Measurements from ENCODE around the gene SFXN4.
A peak's percentile ranks its signal among the peaks of the same experiment; 100 is the strongest.

The SFXN4 gene

GRCh38 chr10:119165171-119166117 is at the start of gene SFXN4:
Gene SFXN4 (minus strand): TSS chr10:119165714. CDS start chr10:119165647, 67 bp downstream.
- TF ChIP-seq JUND (IDR thresholded peaks at IDR 0.05; ENCODE audit: low read depth), result no peak
- DNase-seq (ENCODE audit: low read depth in 1 of 2, low spot score in 1 of 2), result peak; percentile 19 to 78
- in situ Hi-C loops (cut with HindIII; ENCODE audit: low pct_unique_long_range_greater_than_20kb, low sequenced_read_pairs), result no loop called here

GRCh38 chr10:119211625-119212441 is 46.3 kb upstream of the SFXN4 start:
- no peak for DNase-seq (ENCODE audit: low read depth in 1 of 2, low spot score in 1 of 2)
- in situ Hi-C loops (cut with HindIII; ENCODE audit: low pct_unique_long_range_greater_than_20kb, low sequenced_read_pairs), result no loop called here
- no peak for TF ChIP-seq JUND (IDR thresholded peaks at IDR 0.05; ENCODE audit: low read depth)

- in situ Hi-C loops (cut with HindIII; ENCODE audit: low pct_unique_long_range_greater_than_20kb, low sequenced_read_pairs), result no loop called here
- no peak for TF ChIP-seq JUND (IDR thresholded peaks at IDR 0.05; ENCODE audit: low read depth)
- no peak for DNase-seq (ENCODE audit: low read depth in 1 of 2, low spot score in 1 of 2)
Measured at GRCh38 chr10:119211176-119211575, 45.7 kb upstream of the SFXN4 start.

- TF ChIP-seq JUND (IDR thresholded peaks at IDR 0.05; ENCODE audit: low read depth), result no peak
- DNase-seq (ENCODE audit: low read depth in 1 of 2, low spot score in 1 of 2), result no peak
- in situ Hi-C loops (cut with HindIII; ENCODE audit: low pct_unique_long_range_greater_than_20kb, low sequenced_read_pairs), result no loop called here
Measured at GRCh38 chr10:119210633-119211032, 45.1 kb upstream of the SFXN4 start.

GRCh38 chr10:119209736-119210355 is 44.3 kb upstream of the SFXN4 start:
- in situ Hi-C loops (cut with HindIII; ENCODE audit: low pct_unique_long_range_greater_than_20kb, low sequenced_read_pairs), result no loop called here
- no peak for TF ChIP-seq JUND (IDR thresholded peaks at IDR 0.05; ENCODE audit: low read depth)
- no peak for DNase-seq (ENCODE audit: low read depth in 1 of 2, low spot score in 1 of 2)

- DNase-seq (ENCODE audit: low read depth in 1 of 2, low spot score in 1 of 2), result peak; percentile 23 to 26
- no peak for TF ChIP-seq JUND (IDR thresholded peaks at IDR 0.05; ENCODE audit: low read depth)
- in situ Hi-C loops (cut with HindIII; ENCODE audit: low pct_unique_long_range_greater_than_20kb, low sequenced_read_pairs), result no loop called here
Measured at GRCh38 chr10:119209035-119209735, 43.7 kb upstream of the SFXN4 start.

- in situ Hi-C loops (cut with HindIII; ENCODE audit: low pct_unique_long_range_greater_than_20kb, low sequenced_read_pairs), result no loop called here
- no peak for DNase-seq (ENCODE audit: low read depth in 1 of 2, low spot score in 1 of 2)
- no peak for TF ChIP-seq JUND (IDR thresholded peaks at IDR 0.05; ENCODE audit: low read depth)
Measured at GRCh38 chr10:119208553-119208940, 43.0 kb upstream of the SFXN4 start.

- no peak for TF ChIP-seq JUND (IDR thresholded peaks at IDR 0.05; ENCODE audit: low read depth)
- in situ Hi-C loops (cut with HindIII; ENCODE audit: low pct_unique_long_range_greater_than_20kb, low sequenced_read_pairs), result no loop called here
- peak; percentile 7 to 15 for DNase-seq (ENCODE audit: low read depth in 1 of 2, low spot score in 1 of 2)
Measured at GRCh38 chr10:119207713-119208552, 42.4 kb upstream of the SFXN4 start.

- in situ Hi-C loops (cut with HindIII; ENCODE audit: low pct_unique_long_range_greater_than_20kb, low sequenced_read_pairs), result no loop called here
- DNase-seq (ENCODE audit: low read depth in 1 of 2, low spot score in 1 of 2), result peak; percentile 88 to 92
Measured at GRCh38 chr10:119207366-119207666, 41.8 kb upstream of the SFXN4 start, which contains the start of gene GRK5. Gene GRK5 (plus strand): TSS chr10:119207571. CDS start chr10:119207918, 347 bp downstream.

GRCh38 chr10:119206603-119207365 is 41.3 kb upstream of the SFXN4 start:
- TF ChIP-seq JUND (IDR thresholded peaks at IDR 0.05; ENCODE audit: low read depth), result no peak
- in situ Hi-C loops (cut with HindIII; ENCODE audit: low pct_unique_long_range_greater_than_20kb, low sequenced_read_pairs), result no loop called here
- peak; percentile 22 to 48 for DNase-seq (ENCODE audit: low read depth in 1 of 2, low spot score in 1 of 2)

More at GRCh38 chr10:119207366-119207666, 41.8 kb upstream of the SFXN4 start, which contains the start of gene GRK5:
- TF ChIP-seq JUND (IDR thresholded peaks at IDR 0.05; ENCODE audit: low read depth), result no peak

Measured in T47D (cell line).